ENCODE results near the gene CLPX.

CLPX gene

GRCh38 chr15:65198571-65198970, 13.4 kb upstream of the CLPX start:
- Histone ChIP-seq H3K27me3 (ENCODE audit: insufficient read depth, low read length) (no peaks in the 10 kb centered on the region), H3K4me2 (ENCODE audit: low read length) (no peak overlapping the region), H4K91ac (ENCODE audit: low read depth, low read length) (no peak overlapping the region), H3K4me3 (ENCODE audit: low read depth, low read length) (no peak overlapping the region), H3K79me1 (ENCODE audit: low read length) (no peaks in the 10 kb centered on the region), H3K14ac (ENCODE audit: low read length) (no peak overlapping the region), H3K18ac (ENCODE audit: low read length) (no peak overlapping the region), H4K8ac (ENCODE audit: low read depth, low read length) (no peak overlapping the region), H2BK12ac (ENCODE audit: low read length) (no peak overlapping the region), H2AFZ (ENCODE audit: insufficient read depth, low read length, poor library complexity) (no peak overlapping the region), H2BK5ac (ENCODE audit: low read depth, low read length, poor library complexity) (no peak overlapping the region), H3K36me3 (ENCODE audit: control insufficient read depth in 1 of 2, insufficient read depth in 2 of 2, low read length in 2 of 2) (no peaks in the 10 kb centered on the region), H3K23ac (ENCODE audit: low read length) (no peak overlapping the region), H3K4ac (ENCODE audit: low read depth, low read length) (no peak overlapping the region), H3K9me3 (ENCODE audit: insufficient read depth, low read depth, low read length) (peaks cover 5% of the 10 kb centered on the region), H3K79me2 (ENCODE audit: control insufficient read depth, insufficient read depth, low read length, poor library complexity) (no peaks in the 10 kb centered on the region), H3K9ac (ENCODE audit: low read length) (no peak overlapping the region), H3K27ac (ENCODE audit: low read depth, low read length) (no peak overlapping the region), H3K4me1 (ENCODE audit: control insufficient read depth in 1 of 2, insufficient read depth in 2 of 2, low read length in 2 of 2) (no peaks in the 10 kb centered on the region), H2AK5ac (ENCODE audit: low read length) (no peak overlapping the region), H4K12ac (ENCODE audit: low read depth, low read length) (no peak overlapping the region), H2BK120ac (ENCODE audit: insufficient read depth, low read length, poor library complexity) (no peak overlapping the region)
- no peak for DNase-seq
- no CpG with 5 or more reads among the region's 12 CpGs for WGBS (ENCODE audit: extremely low coverage, insufficient coverage, insufficient read length)

GRCh38 chr15:65197337-65197645, 12.1 kb upstream of the CLPX start:
- Histone ChIP-seq H3K79me2 (ENCODE audit: control insufficient read depth, insufficient read depth, low read length, poor library complexity) (no peaks in the 10 kb centered on the region), H2BK120ac (ENCODE audit: insufficient read depth, low read length, poor library complexity) (no peak overlapping the region)
- no CpG with 5 or more reads among the region's 8 CpGs for WGBS (ENCODE audit: extremely low coverage, insufficient coverage, insufficient read length)

GRCh38 chr15:65196637-65197336, 11.6 kb upstream of the CLPX start:
- no peak overlapping the region for H4K91ac ChIP-seq (ENCODE audit: low read depth, low read length)
- no peak overlapping the region for H3K4me3 ChIP-seq (ENCODE audit: low read depth, low read length)
- no peak overlapping the region for H3K18ac ChIP-seq (ENCODE audit: low read length)
- H4K8ac ChIP-seq (ENCODE audit: low read depth, low read length) = no peak overlapping the region
- H2AFZ ChIP-seq (ENCODE audit: insufficient read depth, low read length, poor library complexity) = no peak overlapping the region
- no peaks in the 10 kb centered on the region for H3K79me2 ChIP-seq (ENCODE audit: control insufficient read depth, insufficient read depth, low read length, poor library complexity)
- no peak overlapping the region for H2BK12ac ChIP-seq (ENCODE audit: low read length)
- DNase-seq = no peak
- H3K27ac ChIP-seq (ENCODE audit: low read depth, low read length) = no peak overlapping the region
- H3K9me3 ChIP-seq (ENCODE audit: insufficient read depth, low read depth, low read length) = peaks cover 5% of the 10 kb centered on the region
- H2BK5ac ChIP-seq (ENCODE audit: low read depth, low read length, poor library complexity) = no peak overlapping the region
- H3K79me1 ChIP-seq (ENCODE audit: low read length) = no peaks in the 10 kb centered on the region
- no peaks in the 10 kb centered on the region for H3K36me3 ChIP-seq (ENCODE audit: control insufficient read depth in 1 of 2, insufficient read depth in 2 of 2, low read length in 2 of 2)
- H2BK120ac ChIP-seq (ENCODE audit: insufficient read depth, low read length, poor library complexity) = no peak overlapping the region
- H3K14ac ChIP-seq (ENCODE audit: low read length) = no peak overlapping the region
- no peak overlapping the region for H3K4me2 ChIP-seq (ENCODE audit: low read length)
- no peak overlapping the region for H3K9ac ChIP-seq (ENCODE audit: low read length)
- H2AK5ac ChIP-seq (ENCODE audit: low read length) = no peak overlapping the region
- no peaks in the 10 kb centered on the region for H3K4me1 ChIP-seq (ENCODE audit: control insufficient read depth in 1 of 2, insufficient read depth in 2 of 2, low read length in 2 of 2)
- no peak overlapping the region for H4K12ac ChIP-seq (ENCODE audit: low read depth, low read length)
- H3K4ac ChIP-seq (ENCODE audit: low read depth, low read length) = no peak overlapping the region
- no peaks in the 10 kb centered on the region for H3K27me3 ChIP-seq (ENCODE audit: insufficient read depth, low read length)
- H3K23ac ChIP-seq (ENCODE audit: low read length) = no peak overlapping the region
- no CpG with 5 or more reads among the region's 19 CpGs for WGBS (ENCODE audit: extremely low coverage, insufficient coverage, insufficient read length)

More at GRCh38 chr15:65197337-65197645, 12.1 kb upstream of the CLPX start:
- H2BK12ac ChIP-seq (ENCODE audit: low read length) = no peak overlapping the region
- no peak overlapping the region for H4K8ac ChIP-seq (ENCODE audit: low read depth, low read length)
- no peak for DNase-seq
- H3K23ac ChIP-seq (ENCODE audit: low read length) = no peak overlapping the region
- no peak overlapping the region for H2AK5ac ChIP-seq (ENCODE audit: low read length)
- H3K9ac ChIP-seq (ENCODE audit: low read length) = no peak overlapping the region
- no peak overlapping the region for H2AFZ ChIP-seq (ENCODE audit: insufficient read depth, low read length, poor library complexity)
- no peaks in the 10 kb centered on the region for H3K36me3 ChIP-seq (ENCODE audit: control insufficient read depth in 1 of 2, insufficient read depth in 2 of 2, low read length in 2 of 2)
- no peaks in the 10 kb centered on the region for H3K4me1 ChIP-seq (ENCODE audit: control insufficient read depth in 1 of 2, insufficient read depth in 2 of 2, low read length in 2 of 2)
- no peak overlapping the region for H3K4me2 ChIP-seq (ENCODE audit: low read length)
- no peak overlapping the region for H3K4ac ChIP-seq (ENCODE audit: low read depth, low read length)
- H3K4me3 ChIP-seq (ENCODE audit: low read depth, low read length) = no peak overlapping the region
- H2BK5ac ChIP-seq (ENCODE audit: low read depth, low read length, poor library complexity) = no peak overlapping the region
- no peak overlapping the region for H3K18ac ChIP-seq (ENCODE audit: low read length)
- no peak overlapping the region for H4K12ac ChIP-seq (ENCODE audit: low read depth, low read length)
- H4K91ac ChIP-seq (ENCODE audit: low read depth, low read length) = no peak overlapping the region
- H3K27ac ChIP-seq (ENCODE audit: low read depth, low read length) = no peak overlapping the region
- H3K27me3 ChIP-seq (ENCODE audit: insufficient read depth, low read length) = no peaks in the 10 kb centered on the region
- H3K14ac ChIP-seq (ENCODE audit: low read length) = no peak overlapping the region
- H3K9me3 ChIP-seq (ENCODE audit: insufficient read depth, low read depth, low read length) = peaks cover 5% of the 10 kb centered on the region
- no peaks in the 10 kb centered on the region for H3K79me1 ChIP-seq (ENCODE audit: low read length)

- Histone ChIP-seq H3K4me1 (ENCODE audit: control insufficient read depth in 1 of 2, insufficient read depth in 2 of 2, low read length in 2 of 2) (no peaks in the 10 kb centered on the region), H3K9me3 (ENCODE audit: insufficient read depth, low read depth, low read length) (peaks cover 5% of the 10 kb centered on the region), H2BK120ac (ENCODE audit: insufficient read depth, low read length, poor library complexity) (no peak overlapping the region), H3K23ac (ENCODE audit: low read length) (no peak overlapping the region), H3K9ac (ENCODE audit: low read length) (no peak overlapping the region), H3K4me2 (ENCODE audit: low read length) (no peak overlapping the region), H2BK12ac (ENCODE audit: low read length) (no peak overlapping the region), H3K27ac (ENCODE audit: low read depth, low read length) (no peak overlapping the region), H3K79me1 (ENCODE audit: low read length) (no peaks in the 10 kb centered on the region), H3K4ac (ENCODE audit: low read depth, low read length) (no peak overlapping the region), H3K27me3 (ENCODE audit: insufficient read depth, low read length) (no peaks in the 10 kb centered on the region), H3K79me2 (ENCODE audit: control insufficient read depth, insufficient read depth, low read length, poor library complexity) (no peaks in the 10 kb centered on the region), H3K18ac (ENCODE audit: low read length) (no peak overlapping the region), H3K36me3 (ENCODE audit: control insufficient read depth in 1 of 2, insufficient read depth in 2 of 2, low read length in 2 of 2) (no peaks in the 10 kb centered on the region), H4K12ac (ENCODE audit: low read depth, low read length) (no peak overlapping the region), H3K4me3 (ENCODE audit: low read depth, low read length) (no peak overlapping the region), H4K8ac (ENCODE audit: low read depth, low read length) (no peak overlapping the region), H3K14ac (ENCODE audit: low read length) (no peak overlapping the region), H2AFZ (ENCODE audit: insufficient read depth, low read length, poor library complexity) (no peak overlapping the region), H4K91ac (ENCODE audit: low read depth, low read length) (no peak overlapping the region), H2AK5ac (ENCODE audit: low read length) (no peak overlapping the region), H2BK5ac (ENCODE audit: low read depth, low read length, poor library complexity) (no peak overlapping the region)
- no peak for DNase-seq
- no CpG with 5 or more reads among the region's 5 CpGs for WGBS (ENCODE audit: extremely low coverage, insufficient coverage, insufficient read length)
Observed at GRCh38 chr15:65195548-65195923, 10.4 kb upstream of the CLPX start.
